ENCODE results near the gene SLC6A20.
"Not testable (repeated sequence)": the region's sequence is repeated elsewhere in the genome, so short reads cannot be mapped to it uniquely, and the experiment has no call there.

The SLC6A20 gene

DNA sequence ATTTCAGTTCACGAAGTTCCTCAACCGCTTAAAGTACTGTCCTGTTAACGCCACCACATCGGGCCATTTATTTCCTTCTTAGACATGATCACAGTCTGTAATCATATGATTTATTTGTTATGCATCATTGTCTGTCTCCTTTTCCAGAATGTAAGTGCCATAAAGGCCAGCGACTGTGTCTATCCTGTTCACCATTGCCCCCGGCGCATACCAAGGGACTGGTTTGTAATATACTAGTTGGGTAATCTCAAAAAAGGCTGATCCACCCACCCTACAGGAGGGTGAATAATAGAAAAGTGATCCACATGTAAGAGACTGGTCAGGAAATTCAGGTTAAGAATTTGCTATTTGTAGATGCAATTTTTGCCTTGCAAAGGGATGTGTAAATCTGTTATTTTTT is 41.9 kb downstream of the SLC6A20 start:
- no peak for DNase-seq

GRCh38 chr3:45753095-45753494 is 43.2 kb downstream of the SLC6A20 start:
- no peak for DNase-seq

GRCh38 chr3:45751537-45752242 is 44.6 kb downstream of the SLC6A20 start:
- no peak for DNase-seq

GRCh38 chr3:45749880-45750279 is 46.5 kb downstream of the SLC6A20 start:
- DNase-seq: no peak

GRCh38 chr3:45749036-45749600 is 47.2 kb downstream of the SLC6A20 start:
- not testable (repeated sequence) for DNase-seq

DNA sequence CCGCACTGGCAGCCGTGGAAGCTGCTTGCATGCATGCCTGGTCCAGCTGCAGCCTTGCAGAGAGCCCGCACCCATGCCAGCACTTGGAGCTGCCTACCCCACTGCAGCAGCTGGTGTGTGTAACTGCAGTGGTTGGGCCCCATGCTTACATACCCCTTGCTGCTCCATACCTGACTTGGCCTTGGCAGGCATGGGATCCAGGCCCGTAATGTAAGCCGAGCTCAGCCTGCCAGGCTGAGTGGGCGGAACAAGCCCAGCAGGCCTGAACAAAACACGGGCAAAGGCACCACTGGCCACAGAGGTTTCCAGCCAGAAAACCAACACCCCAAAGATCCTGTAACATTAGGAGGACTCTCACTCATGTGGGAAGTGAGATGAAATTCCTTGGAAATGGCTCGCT is 48.3 kb downstream of the SLC6A20 start:
- no peak for DNase-seq

- no peak for DNase-seq
Measured at GRCh38 chr3:45746777-45747622, 49.3 kb downstream of the SLC6A20 start.

DNA sequence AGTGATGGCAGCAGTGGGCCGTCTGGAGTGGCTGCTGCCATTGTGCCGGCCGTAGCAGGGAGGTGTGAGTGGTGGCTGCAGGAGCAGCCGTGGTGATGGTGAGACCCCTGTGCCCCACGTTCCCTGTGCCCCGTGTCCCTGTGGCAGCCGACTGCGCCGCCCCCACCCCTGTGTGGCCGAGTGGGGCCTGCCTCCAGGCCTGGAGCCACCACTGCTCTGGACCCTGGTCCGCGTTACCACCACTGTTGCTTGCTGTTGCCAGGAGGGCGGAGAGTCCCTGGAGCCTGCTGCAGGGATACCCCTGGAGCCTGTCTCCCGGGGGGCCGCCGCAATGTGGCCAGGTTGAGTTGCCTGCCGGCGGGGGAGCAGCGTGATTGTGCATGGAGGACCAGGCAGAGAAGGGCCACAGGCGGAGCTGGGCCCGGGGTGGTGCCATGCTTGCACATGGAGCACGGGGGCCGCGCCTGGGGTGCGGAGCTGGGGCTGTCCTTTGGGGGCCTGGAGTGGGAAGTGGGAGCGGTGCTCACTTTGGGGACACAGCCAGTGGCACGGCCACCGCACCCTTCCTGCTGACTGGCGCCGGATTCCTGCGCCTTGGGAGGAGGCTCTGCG is 50.1 kb downstream of the SLC6A20 start:
- DNase-seq: no peak

DNA sequence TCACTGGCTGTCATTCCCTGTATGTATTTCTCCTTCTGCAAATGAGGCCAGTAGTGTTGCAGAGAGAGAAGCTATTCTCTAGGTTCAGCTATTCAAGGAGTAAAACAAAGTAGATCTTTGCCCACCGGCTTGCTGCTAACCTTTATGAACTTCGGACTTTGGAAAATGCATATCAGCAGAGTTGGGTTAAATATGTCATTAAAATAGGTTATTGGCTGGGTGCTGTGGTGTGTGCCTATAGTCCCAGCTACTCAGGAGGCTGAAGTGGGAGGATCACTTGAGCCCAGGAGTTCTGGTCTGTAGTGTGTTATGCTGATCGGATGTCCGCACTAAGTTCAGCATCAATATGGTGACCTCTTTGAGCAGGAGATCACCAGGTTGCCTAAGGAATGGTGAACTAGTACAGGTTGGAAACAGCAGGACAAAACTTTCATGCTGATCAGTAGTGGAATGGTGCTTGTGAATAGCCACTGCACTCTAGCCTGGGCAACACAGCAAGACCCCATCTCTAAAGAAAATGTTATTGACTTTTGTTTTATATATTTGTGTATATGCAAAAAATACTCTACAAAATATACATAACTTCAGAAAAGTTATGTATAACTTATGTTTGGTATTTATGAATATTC is 53.8 kb downstream of the SLC6A20 start:
- DNase-seq: no peak

DNA sequence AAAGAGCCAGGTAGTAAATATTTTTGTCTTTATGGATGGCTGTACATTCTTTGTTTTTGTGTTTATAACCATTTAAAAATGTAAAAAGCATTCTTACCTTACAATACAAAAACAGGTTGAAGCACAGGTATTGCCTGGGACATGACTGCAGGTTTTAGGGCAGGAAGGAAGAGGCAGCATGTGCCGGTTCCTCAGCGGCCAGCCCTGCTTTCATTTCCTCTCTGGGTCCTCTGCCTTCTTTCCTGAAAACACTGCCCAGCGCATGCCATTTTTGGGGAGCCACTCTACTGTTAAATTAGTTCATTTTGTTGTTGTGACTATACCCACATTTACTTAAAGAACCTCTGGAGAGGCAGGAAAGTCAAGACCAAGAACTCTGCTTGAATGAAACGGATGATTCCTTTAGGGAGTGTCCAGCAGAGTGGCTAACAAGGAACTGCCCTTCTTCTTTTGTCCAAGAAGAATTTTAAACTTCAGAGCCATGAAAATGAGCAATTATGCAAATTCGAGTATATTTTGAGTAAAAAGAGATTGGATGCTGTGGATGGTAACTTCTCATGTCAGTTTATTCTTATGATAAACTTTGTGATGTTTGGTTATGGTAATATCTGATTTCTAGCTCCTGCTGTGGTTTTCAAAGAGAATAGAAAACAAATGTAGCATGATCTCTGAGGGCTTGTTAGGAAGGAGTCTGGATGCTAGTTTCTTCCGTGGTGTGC is 54.4 kb downstream of the SLC6A20 start:
- no peak for DNase-seq

GRCh38 chr3:45741247-45741646 is 55.1 kb downstream of the SLC6A20 start:
- DNase-seq: no peak

DNA sequence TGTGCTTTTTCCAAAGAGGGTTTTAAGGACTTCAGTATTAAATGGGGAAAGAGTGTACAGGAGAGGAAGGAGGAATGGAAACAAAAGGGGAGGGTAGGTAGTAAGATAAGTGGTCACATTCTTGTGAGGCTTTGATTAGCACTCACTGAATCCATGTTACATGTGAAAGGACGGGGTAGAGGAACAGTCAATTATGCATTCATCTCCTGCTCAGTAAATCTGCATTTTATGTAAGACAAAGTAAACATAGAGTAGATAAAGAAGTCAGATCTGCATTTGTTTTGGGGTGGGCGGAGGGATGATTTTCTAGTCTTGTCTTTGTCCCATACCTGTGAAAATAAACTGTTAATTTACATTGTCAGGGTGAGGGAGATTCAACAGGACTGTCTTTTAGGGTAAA is 56.3 kb downstream of the SLC6A20 start:
- no peak for DNase-seq

GRCh38 chr3:45737234-45737633 is 59.1 kb downstream of the SLC6A20 start:
- no peak for DNase-seq

- DNase-seq: no peak
Measured at GRCh38 chr3:45736707-45737106, 59.6 kb downstream of the SLC6A20 start.

- DNase-seq: no peak
Measured at GRCh38 chr3:45730409-45731154, 65.8 kb downstream of the SLC6A20 start.

- no peak for DNase-seq
Measured at GRCh38 chr3:45729614-45730013, 66.7 kb downstream of the SLC6A20 start.

DNA sequence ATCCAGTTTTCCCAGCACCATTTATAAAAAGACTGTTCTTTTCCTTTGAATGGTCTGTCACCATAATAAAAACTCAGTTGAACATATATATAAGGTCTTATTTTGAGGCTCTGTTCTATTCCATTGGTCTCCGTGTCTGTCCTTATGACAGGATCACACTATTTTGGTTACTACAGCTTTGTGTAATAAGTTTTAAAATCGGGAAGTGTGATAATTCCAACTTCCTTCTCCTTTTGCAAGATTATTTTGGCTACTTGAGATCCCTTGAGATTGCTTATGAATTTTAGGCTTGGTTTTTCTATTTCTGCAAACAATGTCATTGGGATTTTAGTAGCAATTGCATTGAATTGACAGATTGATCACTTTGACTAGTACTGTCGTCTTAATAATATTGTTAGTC is 71.4 kb downstream of the SLC6A20 start:
- no peak for DNase-seq

DNA sequence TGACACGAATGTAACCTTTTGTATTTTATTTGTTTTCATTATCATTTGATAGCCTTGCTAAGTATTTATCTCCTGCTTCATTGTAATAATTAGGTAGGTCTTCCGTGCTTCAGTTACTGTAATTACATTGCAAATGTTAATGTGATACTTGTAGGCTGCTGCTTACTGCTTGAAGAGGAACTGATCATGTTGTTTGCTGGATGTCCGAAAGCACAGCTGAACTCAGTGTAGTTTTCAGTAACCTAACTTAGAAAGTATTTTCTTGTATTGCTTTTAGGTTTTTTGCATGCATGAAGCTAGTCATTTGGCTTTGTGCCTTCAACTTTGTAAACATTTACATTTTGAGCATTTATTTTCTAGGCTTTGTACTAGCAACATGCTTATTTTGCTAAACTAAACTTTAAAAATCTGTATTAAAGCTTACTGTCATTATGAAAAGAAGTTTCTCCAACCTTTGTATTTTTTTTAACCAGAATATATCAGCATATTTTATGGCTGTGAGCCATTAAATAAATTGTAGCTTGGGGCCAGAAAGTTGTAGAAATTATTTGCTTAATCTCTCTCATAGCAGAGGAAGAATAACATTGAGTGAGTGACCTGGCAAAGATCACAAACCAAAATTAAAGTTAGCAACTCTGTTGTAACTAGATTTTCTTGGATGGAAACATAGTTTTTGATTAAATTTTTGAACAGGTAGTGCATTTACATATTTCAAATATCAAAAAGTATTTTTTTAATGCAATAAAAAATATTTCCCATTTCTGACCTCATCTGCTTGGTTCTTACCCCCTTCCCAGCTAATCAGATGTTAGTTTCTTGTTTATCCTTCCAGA is 76.5 kb downstream of the SLC6A20 start:
- DNase-seq: no peak

GRCh38 chr3:45716790-45717336 is 79.5 kb downstream of the SLC6A20 start:
- no peak for DNase-seq

DNA sequence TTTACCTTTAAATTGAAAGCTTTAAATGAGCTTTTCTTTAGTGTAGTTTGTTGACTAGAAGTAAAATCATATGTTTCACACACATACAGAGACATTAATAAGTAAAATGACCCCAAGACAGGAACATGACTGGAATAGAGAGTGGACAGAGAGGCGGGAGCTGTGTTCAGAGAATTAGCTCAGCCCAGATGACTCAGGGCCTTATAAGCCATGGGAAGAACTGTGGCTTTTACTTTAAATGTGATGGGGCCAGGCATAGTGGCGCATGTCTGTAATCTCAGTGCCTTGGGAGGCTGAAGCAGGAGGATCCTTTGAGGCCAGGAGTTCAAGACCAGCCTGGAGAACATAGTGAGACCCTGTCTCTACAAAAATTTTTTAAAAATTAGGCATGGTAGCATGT is 80.4 kb downstream of the SLC6A20 start:
- DNase-seq: no peak
